Measurements from ENCODE around the gene GPR17. TPM values are rescaled to one million over a fixed set of nuclear protein-coding genes. Genes with fewer than 3 reads are reported as not detected.

The GPR17 gene
- total and polyA plus RNA-seq, 2 experiments from 2014 or later, result not detected

DNA sequence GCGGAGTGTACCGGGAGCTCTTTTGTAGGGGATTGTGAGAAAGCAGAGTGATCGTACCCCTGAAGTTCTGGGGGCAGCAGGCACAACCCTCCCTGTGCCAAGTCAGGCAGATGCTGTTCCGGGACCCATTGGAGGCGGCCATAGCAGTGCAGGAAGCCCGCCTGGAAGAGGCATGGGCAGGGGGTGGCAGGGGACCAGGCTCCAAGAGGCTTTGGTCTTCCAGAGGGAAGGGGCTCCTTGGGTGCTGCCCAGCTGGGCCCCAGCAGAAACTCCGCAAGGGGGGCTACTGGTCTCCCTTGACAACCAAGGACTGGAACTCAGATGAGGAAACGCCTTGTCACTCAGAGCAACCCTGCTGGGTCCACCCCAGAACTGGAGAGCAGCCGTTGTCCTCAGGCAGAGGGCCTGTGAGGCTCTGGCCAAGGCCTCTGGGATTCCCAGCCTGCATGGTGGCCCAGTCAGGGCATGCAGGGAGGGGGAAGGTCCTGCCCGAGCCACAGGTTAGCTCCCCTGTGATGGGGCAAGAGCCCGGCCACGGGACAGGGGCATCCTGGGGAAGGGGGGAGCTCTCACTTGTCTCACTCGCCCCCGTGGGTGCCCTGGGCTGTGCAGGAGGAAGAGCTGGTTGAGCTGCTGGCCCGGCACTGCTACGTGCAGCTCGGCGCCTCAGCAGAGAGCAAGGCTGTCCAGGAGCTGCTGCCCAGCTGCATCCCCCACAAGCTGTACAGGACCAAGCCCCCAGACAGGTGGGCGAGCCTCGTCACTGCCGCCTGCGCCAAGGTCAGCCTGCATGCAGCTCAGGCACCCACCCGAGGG lies 21.0 kb upstream of the GPR17 start:
- no peaks in the 10 kb centered on the region for H3K27me3 ChIP-seq (ENCODE audit: insufficient read depth)
- H3K9me2 ChIP-seq (ENCODE audit: insufficient read depth), result no peaks in the 10 kb centered on the region
- H3K4me1 ChIP-seq (ENCODE audit: insufficient read depth), result no peaks in the 10 kb centered on the region
- TF ChIP-seq, protein P1, sequence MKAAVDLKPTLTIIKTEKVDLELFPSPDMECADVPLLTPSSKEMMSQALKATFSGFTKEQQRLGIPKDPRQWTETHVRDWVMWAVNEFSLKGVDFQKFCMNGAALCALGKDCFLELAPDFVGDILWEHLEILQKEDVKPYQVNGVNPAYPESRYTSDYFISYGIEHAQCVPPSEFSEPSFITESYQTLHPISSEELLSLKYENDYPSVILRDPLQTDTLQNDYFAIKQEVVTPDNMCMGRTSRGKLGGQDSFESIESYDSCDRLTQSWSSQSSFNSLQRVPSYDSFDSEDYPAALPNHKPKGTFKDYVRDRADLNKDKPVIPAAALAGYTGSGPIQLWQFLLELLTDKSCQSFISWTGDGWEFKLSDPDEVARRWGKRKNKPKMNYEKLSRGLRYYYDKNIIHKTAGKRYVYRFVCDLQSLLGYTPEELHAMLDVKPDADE (IDR thresholded peaks at IDR 0.05), result no peak
- TF ChIP-seq NANOG (IDR thresholded peaks at IDR 0.05; ENCODE audit: borderline replicate concordance) (no peak), EZH2phosphoT487 (IDR thresholded peaks at IDR 0.05; ENCODE audit: unreplicated experiment) (no peak), EZH2 (IDR thresholded peaks at IDR 0.05; ENCODE audit: low read depth, unreplicated experiment) (no peak), ZNF331 (CRISPR knock-in tag; IDR thresholded peaks at IDR 0.05; ENCODE audit: low read depth) (no peak), ZNF114 (CRISPR knock-in tag; IDR thresholded peaks at IDR 0.05) (no peak), JUNB (IDR thresholded peaks at IDR 0.05; ENCODE audit: unreplicated experiment) (no peak), STAT1 (IDR thresholded peaks at IDR 0.05; ENCODE audit: unreplicated experiment) (no peak), POLR2AphosphoS5 (IDR thresholded peaks at IDR 0.05; ENCODE audit: low read depth) (no peak), CREB1 (CRISPR knock-in tag; IDR thresholded peaks at IDR 0.05; ENCODE audit: low read depth) (no peak), REST (IDR thresholded peaks at IDR 0.05; ENCODE audit: unreplicated experiment) (no peak)
- TF ChIP-seq, protein P2, sequence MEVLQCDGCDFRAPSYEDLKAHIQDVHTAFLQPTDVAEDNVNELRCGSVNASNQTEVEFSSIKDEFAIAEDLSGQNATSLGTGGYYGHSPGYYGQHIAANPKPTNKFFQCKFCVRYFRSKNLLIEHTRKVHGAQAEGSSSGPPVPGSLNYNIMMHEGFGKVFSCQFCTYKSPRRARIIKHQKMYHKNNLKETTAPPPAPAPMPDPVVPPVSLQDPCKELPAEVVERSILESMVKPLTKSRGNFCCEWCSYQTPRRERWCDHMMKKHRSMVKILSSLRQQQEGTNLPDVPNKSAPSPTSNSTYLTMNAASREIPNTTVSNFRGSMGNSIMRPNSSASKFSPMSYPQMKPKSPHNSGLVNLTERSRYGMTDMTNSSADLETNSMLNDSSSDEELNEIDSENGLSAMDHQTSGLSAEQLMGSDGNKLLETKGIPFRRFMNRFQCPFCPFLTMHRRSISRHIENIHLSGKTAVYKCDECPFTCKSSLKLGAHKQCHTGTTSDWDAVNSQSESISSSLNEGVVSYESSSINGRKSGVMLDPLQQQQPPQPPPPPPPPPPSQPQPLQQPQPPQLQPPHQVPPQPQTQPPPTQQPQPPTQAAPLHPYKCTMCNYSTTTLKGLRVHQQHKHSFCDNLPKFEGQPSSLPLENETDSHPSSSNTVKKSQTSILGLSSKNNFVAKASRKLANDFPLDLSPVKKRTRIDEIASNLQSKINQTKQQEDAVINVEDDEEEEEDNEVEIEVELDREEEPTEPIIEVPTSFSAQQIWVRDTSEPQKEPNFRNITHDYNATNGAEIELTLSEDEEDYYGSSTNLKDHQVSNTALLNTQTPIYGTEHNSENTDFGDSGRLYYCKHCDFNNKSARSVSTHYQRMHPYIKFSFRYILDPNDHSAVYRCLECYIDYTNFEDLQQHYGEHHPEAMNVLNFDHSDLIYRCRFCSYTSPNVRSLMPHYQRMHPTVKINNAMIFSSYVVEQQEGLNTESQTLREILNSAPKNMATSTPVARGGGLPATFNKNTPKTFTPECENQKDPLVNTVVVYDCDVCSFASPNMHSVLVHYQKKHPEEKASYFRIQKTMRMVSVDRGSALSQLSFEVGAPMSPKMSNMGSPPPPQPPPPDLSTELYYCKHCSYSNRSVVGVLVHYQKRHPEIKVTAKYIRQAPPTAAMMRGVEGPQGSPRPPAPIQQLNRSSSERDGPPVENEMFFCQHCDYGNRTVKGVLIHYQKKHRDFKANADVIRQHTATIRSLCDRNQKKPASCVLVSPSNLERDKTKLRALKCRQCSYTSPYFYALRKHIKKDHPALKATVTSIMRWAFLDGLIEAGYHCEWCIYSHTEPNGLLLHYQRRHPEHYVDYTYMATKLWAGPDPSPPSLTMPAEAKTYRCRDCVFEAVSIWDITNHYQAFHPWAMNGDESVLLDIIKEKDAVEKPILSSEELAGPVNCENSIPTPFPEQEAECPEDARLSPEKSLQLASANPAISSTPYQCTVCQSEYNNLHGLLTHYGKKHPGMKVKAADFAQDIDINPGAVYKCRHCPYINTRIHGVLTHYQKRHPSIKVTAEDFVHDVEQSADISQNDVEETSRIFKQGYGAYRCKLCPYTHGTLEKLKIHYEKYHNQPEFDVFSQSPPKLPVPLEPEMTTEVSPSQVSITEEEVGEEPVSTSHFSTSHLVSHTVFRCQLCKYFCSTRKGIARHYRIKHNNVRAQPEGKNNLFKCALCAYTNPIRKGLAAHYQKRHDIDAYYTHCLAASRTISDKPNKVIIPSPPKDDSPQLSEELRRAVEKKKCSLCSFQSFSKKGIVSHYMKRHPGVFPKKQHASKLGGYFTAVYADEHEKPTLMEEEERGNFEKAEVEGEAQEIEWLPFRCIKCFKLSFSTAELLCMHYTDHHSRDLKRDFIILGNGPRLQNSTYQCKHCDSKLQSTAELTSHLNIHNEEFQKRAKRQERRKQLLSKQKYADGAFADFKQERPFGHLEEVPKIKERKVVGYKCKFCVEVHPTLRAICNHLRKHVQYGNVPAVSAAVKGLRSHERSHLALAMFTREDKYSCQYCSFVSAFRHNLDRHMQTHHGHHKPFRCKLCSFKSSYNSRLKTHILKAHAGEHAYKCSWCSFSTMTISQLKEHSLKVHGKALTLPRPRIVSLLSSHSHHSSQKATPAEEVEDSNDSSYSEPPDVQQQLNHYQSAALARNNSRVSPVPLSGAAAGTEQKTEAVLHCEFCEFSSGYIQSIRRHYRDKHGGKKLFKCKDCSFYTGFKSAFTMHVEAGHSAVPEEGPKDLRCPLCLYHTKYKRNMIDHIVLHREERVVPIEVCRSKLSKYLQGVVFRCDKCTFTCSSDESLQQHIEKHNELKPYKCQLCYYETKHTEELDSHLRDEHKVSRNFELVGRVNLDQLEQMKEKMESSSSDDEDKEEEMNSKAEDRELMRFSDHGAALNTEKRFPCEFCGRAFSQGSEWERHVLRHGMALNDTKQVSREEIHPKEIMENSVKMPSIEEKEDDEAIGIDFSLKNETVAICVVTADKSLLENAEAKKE (CRISPR knock-in tag; IDR thresholded peaks at IDR 0.05), result no peak
- TF ChIP-seq, protein P3, sequence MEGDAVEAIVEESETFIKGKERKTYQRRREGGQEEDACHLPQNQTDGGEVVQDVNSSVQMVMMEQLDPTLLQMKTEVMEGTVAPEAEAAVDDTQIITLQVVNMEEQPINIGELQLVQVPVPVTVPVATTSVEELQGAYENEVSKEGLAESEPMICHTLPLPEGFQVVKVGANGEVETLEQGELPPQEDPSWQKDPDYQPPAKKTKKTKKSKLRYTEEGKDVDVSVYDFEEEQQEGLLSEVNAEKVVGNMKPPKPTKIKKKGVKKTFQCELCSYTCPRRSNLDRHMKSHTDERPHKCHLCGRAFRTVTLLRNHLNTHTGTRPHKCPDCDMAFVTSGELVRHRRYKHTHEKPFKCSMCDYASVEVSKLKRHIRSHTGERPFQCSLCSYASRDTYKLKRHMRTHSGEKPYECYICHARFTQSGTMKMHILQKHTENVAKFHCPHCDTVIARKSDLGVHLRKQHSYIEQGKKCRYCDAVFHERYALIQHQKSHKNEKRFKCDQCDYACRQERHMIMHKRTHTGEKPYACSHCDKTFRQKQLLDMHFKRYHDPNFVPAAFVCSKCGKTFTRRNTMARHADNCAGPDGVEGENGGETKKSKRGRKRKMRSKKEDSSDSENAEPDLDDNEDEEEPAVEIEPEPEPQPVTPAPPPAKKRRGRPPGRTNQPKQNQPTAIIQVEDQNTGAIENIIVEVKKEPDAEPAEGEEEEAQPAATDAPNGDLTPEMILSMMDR (conservative IDR thresholded peaks at IDR 0.05; ENCODE audit: low read depth in 2 of 2), result no peak
- H3K27ac ChIP-seq (ENCODE audit: low read depth), result no peak overlapping the region
- H2AFZ ChIP-seq, result no peak overlapping the region
- H4K20me1 ChIP-seq (replicated peaks; ENCODE audit: insufficient read depth), result no peaks in the 10 kb centered on the region
- H3K79me2 ChIP-seq (replicated peaks; ENCODE audit: insufficient read depth), result no peaks in the 10 kb centered on the region
- H3K36me3 ChIP-seq (ENCODE audit: insufficient read depth), result no peaks in the 10 kb centered on the region
- H3K4me3 ChIP-seq, result no peak overlapping the region
- DNase-seq (ENCODE audit: low spot score) (no peak), ATAC-seq (no peak)
- H3F3A ChIP-seq (replicated peaks; ENCODE audit: low read depth), result no peaks in the 10 kb centered on the region
- H3K4me2 ChIP-seq, result no peak overlapping the region
- no peaks in the 10 kb centered on the region for H3K27me3 Mint-ChIP-seq (ENCODE audit: insufficient read depth, low read depth, poor library complexity)
- no peaks in the 10 kb centered on the region for H3K9me3 Mint-ChIP-seq
- no peak overlapping the region for H3K4me3 Mint-ChIP-seq
- no peaks in the 10 kb centered on the region for H3K36me3 Mint-ChIP-seq (ENCODE audit: low read depth)
- peaks cover 3% of the 10 kb centered on the region; the same call in 2 of the 3 replicates for H3K4me1 Mint-ChIP-seq
- peak overlapping the region; percentile 81; the same call in 1 of the 2 replicates for H3K27ac Mint-ChIP-seq

All from GM23338 (cell line).